Activated CD4-positive, alpha-beta memory T cell treated with anti-CD3 and anti-CD28 coated beads for 36 hours (primary cell): ENCODE measurements around the gene MYO5A. TPM values are rescaled to one million over a fixed set of nuclear protein-coding genes. Genes with fewer than 3 reads are reported as not detected.

Source experiments
- CTCF ChIA-PET: fragments of 350-600 bp; sonication (Branson Sonifier 250); formaldehyde crosslinking; loops from one replicate; lab custom pipeline; 2021; ENCODE audit warnings: antibody characterized with exemption, inconsistent platforms; lab: Charles Lee
- POLR2A ChIA-PET: fragments of 350-600 bp; sonication (Branson Sonifier 250); formaldehyde crosslinking; loops from one replicate; lab custom pipeline; 2021; ENCODE audit warnings: antibody characterized with exemption; lab: Charles Lee
- DNase-seq: peaks from one replicate; pipeline ENCODE4 v3.0.0-alpha.2; 2020
- H3K27ac Mint-ChIP-seq: one replicate; pipeline ENCODE4 v1.8.0; 2021; ENCODE audit warnings: mixed read lengths
- H3K27me3 Mint-ChIP-seq: one replicate; pipeline ENCODE4 v1.8.0; 2021; ENCODE audit warnings: mixed read lengths
- H3K36me3 Mint-ChIP-seq: one replicate; pipeline ENCODE4 v1.8.0; 2021; ENCODE audit warnings: mixed read lengths
- H3K4me1 Mint-ChIP-seq: one replicate; pipeline ENCODE4 v1.8.0; 2021; ENCODE audit warnings: low read depth, mixed read lengths
- H3K4me3 Mint-ChIP-seq: one replicate; pipeline ENCODE4 v1.8.0; 2021; ENCODE audit warnings: mild to moderate bottlenecking, mixed read lengths
- H3K9me3 Mint-ChIP-seq: one replicate; pipeline ENCODE4 v1.8.0; 2021; ENCODE audit warnings: mixed read lengths
- intact Hi-C: fragments of 100-400 bp; cut with micrococcal nuclease; formaldehyde crosslinking; loops from one replicate; pipeline ENCODE4 v1.15.1; 2023
- total RNA-seq, 2 experiments: library from RNA; stranded (reverse); gene quantifications; one replicate each; pipeline ENCODE4 v1.2.3, GENCODE V29; 2021

The MYO5A gene
- total RNA-seq, 2 experiments from 2014 or later = 32.4 to 37.8 TPM

DNA sequence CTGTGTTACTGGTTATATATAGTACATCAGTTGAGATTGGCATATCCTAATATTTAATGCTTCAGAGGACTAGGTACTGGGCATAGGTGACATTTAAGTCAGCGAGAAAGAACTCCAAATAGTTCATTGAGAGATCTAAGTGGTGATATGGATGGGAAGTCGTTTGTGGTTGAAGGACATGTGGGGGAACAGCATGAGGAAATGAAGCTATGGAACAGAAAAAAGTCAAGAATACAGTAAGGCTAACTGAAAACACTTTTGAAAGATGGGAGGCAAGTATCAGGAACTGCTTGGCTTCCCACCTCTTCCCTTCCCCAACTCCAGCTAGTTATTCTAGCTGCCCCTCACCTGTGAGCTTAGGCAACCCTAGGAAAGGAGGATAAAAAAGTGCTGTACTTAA, 3.7 kb upstream of the MYO5A start:
- H3K4me3 Mint-ChIP-seq = no peak overlapping the region
- H3K36me3 Mint-ChIP-seq = no peaks in the 10 kb centered on the region
- no peak overlapping the region for H3K27ac Mint-ChIP-seq
- H3K4me1 Mint-ChIP-seq = peaks cover 31% of the 10 kb centered on the region
- intact Hi-C loops = no loop called here
- ChIA-PET POLR2A (interaction anchor here (0.9 kb wide), 1 partner anchor 27 kb away, joined by 3 read pairs; no protein-coding TSS in a partner anchor), CTCF (interaction anchor here (0.8 kb wide), 1 partner anchor 203 kb away, joined by 3 read pairs; no protein-coding TSS in a partner anchor)
- no peaks in the 10 kb centered on the region for H3K9me3 Mint-ChIP-seq
- H3K27me3 Mint-ChIP-seq = peaks cover 2% of the 10 kb centered on the region
- DNase-seq = no peak

DNA sequence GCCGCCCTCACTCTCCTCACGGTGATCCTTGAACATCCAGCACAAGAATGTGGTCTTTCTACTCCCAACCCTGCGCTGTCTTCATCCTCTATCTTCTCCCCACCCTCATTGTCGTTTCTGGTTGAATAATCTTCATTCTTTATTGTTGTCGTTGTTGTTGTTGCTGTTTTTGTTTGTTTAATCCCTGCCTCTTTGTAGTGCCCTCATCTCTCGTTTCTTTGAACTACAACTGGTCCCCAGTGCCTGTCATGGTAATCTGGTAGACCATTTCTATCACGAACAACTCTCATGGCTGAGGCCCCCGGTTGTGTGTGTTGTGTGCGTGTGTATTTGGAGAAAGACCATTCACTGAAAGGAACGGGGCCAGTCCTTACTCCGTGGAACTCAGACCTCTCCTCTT, 1.3 kb upstream of the MYO5A start:
- peak overlapping the region; percentile 75 for H3K27ac Mint-ChIP-seq

GRCh38 chr15:52529341-52529924, 753 bp upstream of the MYO5A start:
- no peaks in the 10 kb centered on the region for H3K36me3 Mint-ChIP-seq
- peak overlapping the region; percentile 75 for H3K27ac Mint-ChIP-seq
- no peaks in the 10 kb centered on the region for H3K9me3 Mint-ChIP-seq
- H3K4me1 Mint-ChIP-seq = peaks cover 34% of the 10 kb centered on the region
- POLR2A ChIA-PET = interaction anchor here (0.8 kb wide), 1 partner anchor 29 kb away, joined by 3 read pairs; no protein-coding TSS in a partner anchor
- CTCF ChIA-PET = interaction anchor here (1.0 to 2.1 kb wide), 3 partner anchors 30 to 205 kb away, joined by 3 to 19 read pairs (median 6); no protein-coding TSS in a partner anchor
- intact Hi-C loops = loop anchor here (1.0 to 2.0 kb wide), 8 partner anchors 29 to 273 kb away; no protein-coding TSS in a partner anchor
- DNase-seq = peak; percentile 45
- peak overlapping the region; percentile 78 for H3K4me3 Mint-ChIP-seq
- peaks cover 2% of the 10 kb centered on the region for H3K27me3 Mint-ChIP-seq

More for the DNA sequence above, 1.3 kb upstream of the MYO5A start:
- peaks cover 36% of the 10 kb centered on the region for H3K4me1 Mint-ChIP-seq
- ChIA-PET POLR2A (interaction anchor here (0.8 kb wide), 1 partner anchor 28 kb away, joined by 3 read pairs; no protein-coding TSS in a partner anchor), CTCF (no interaction called here)
- DNase-seq = no peak
- peak overlapping the region; percentile 78 for H3K4me3 Mint-ChIP-seq
- intact Hi-C loops = loop anchor here (1.0 to 2.0 kb wide), 8 partner anchors 28 to 273 kb away; no protein-coding TSS in a partner anchor
- H3K36me3 Mint-ChIP-seq = no peaks in the 10 kb centered on the region
- H3K9me3 Mint-ChIP-seq = no peaks in the 10 kb centered on the region
- H3K27me3 Mint-ChIP-seq = peaks cover 2% of the 10 kb centered on the region

GRCh38 chr15:52527911-52528563, 643 bp downstream of the MYO5A start:
- intact Hi-C loops = loop anchor here (1.0 to 2.0 kb wide), 4 partner anchors 40 to 271 kb away; no protein-coding TSS in a partner anchor
- H3K4me1 Mint-ChIP-seq = peaks cover 38% of the 10 kb centered on the region
- peak overlapping the region; percentile 97 for H3K4me3 Mint-ChIP-seq
- CTCF ChIA-PET = interaction anchor here (0.8 to 2.1 kb wide), 12 partner anchors 17 to 206 kb away, joined by 3 to 19 read pairs (median 3); partner anchors contain the start of gene ARPP19
- H3K27me3 Mint-ChIP-seq = peaks cover 2% of the 10 kb centered on the region
- peak overlapping the region; percentile 90 for H3K27ac Mint-ChIP-seq
- no peaks in the 10 kb centered on the region for H3K9me3 Mint-ChIP-seq
- POLR2A ChIA-PET = interaction anchor here (1.0 to 1.6 kb wide), 7 partner anchors 31 to 160 kb away, joined by 3 to 11 read pairs (median 4); no protein-coding TSS in a partner anchor
- no peaks in the 10 kb centered on the region for H3K36me3 Mint-ChIP-seq
- DNase-seq = peak; percentile 72

- ChIA-PET CTCF (interaction anchor here (0.7 to 2.1 kb wide), 7 partner anchors 21 to 196 kb away, joined by 3 to 19 read pairs (median 4); no protein-coding TSS in a partner anchor), POLR2A (interaction anchor here (1.0 to 1.6 kb wide), 6 partner anchors 30 to 152 kb away, joined by 3 to 11 read pairs (median 4); no protein-coding TSS in a partner anchor)
- Mint-ChIP-seq H3K4me1 (peaks cover 39% of the 10 kb centered on the region), H3K27ac (peak overlapping the region; percentile 90), H3K36me3 (no peaks in the 10 kb centered on the region), H3K9me3 (no peaks in the 10 kb centered on the region), H3K27me3 (peaks cover 2% of the 10 kb centered on the region), H3K4me3 (peak overlapping the region; percentile 97)
- no peak for DNase-seq
- intact Hi-C loops = no loop called here
These were observed 1.3 kb downstream of the MYO5A start for GRCh38 chr15:52527196-52527910.

DNA sequence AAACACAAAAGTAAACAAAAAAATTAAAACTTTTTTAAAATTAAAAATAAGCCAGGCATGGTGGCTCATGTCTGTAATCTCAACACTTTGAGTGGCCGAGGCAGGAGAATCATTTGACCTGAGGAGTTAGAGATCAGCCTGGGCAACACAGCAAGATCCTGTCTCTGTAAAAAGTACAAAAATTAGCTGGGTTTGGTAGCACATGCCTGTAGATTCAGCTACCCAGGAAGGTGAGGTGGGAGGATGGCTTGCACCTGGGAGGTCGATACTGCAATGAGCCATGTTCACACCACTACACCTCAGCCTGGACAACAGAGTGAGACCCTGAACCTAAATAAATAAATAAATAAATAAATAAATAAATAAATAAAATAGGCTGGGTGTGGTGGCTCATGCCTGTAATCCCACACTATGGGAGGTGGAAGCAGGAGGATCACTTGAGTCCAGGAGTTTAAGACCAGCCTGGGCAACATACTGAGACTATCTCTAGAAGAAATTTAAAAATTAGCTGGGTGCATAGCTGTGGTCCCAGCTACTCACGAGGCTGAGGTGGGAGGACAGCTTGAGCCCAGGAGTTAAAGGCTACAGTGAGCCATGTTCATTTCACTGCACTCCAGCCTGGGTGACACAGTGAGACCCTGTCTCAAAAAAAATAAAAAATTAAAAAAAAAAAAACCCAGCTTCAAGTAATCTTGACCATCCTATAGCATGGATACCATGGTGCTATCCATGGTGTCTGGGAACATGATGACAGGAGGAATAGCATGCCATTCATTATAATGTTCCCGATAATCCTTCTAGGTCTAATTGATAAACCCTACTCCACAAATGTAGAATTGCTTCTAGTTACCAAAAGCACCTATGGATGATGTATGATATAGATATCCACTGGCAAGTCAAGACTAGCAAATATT, 4.2 kb downstream of the MYO5A start:
- Mint-ChIP-seq H3K27me3 (no peaks in the 10 kb centered on the region), H3K4me1 (peaks cover 41% of the 10 kb centered on the region), H3K4me3 (no peak overlapping the region), H3K9me3 (no peaks in the 10 kb centered on the region), H3K36me3 (no peaks in the 10 kb centered on the region), H3K27ac (no peak overlapping the region)
- no peak for DNase-seq
- intact Hi-C loops = no loop called here
- ChIA-PET POLR2A (interaction anchor here (0.6 kb wide), 1 partner anchor 193 kb away, joined by 3 read pairs; no protein-coding TSS in a partner anchor), CTCF (interaction anchor here (1.1 kb wide), 1 partner anchor 13 kb away, joined by 3 read pairs; no protein-coding TSS in a partner anchor)

- Mint-ChIP-seq H3K36me3 (no peaks in the 10 kb centered on the region), H3K4me1 (peaks cover 45% of the 10 kb centered on the region), H3K4me3 (no peak overlapping the region), H3K27me3 (no peaks in the 10 kb centered on the region), H3K9me3 (no peaks in the 10 kb centered on the region), H3K27ac (no peak overlapping the region)
- ChIA-PET CTCF (interaction anchor here (1.1 kb wide), 1 partner anchor 12 kb away, joined by 3 read pairs; no protein-coding TSS in a partner anchor), POLR2A (no interaction called here)
- intact Hi-C loops = no loop called here
- DNase-seq = no peak
These were observed 5.0 kb downstream of the MYO5A start for GRCh38 chr15:52523647-52524046.

DNA sequence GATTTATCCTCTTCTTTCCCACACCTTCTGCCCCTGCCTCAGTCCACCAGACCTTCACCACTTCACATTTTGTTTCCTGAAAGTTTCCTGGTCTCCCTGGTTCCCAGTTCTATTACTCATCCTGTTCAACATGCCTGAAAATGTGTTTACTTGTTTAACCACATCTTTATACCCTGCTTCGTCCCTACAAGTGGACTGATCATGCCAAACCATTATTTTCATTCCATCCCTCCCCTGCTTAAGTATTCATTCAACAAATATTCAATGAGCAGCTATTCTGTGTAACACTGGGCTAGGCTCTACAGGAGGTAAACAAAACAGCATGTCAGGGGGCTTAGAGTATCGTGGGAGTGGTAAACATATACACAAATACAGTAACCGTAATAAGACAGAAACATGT, 5.5 kb downstream of the MYO5A start:
- Mint-ChIP-seq H3K36me3 (no peaks in the 10 kb centered on the region), H3K4me1 (peaks cover 48% of the 10 kb centered on the region), H3K9me3 (no peaks in the 10 kb centered on the region), H3K4me3 (no peak overlapping the region), H3K27me3 (no peaks in the 10 kb centered on the region), H3K27ac (no peak overlapping the region)
- intact Hi-C loops = no loop called here
- DNase-seq = no peak
- ChIA-PET POLR2A (no interaction called here), CTCF (interaction anchor here (1.1 kb wide), 1 partner anchor 12 kb away, joined by 3 read pairs; no protein-coding TSS in a partner anchor)

DNA sequence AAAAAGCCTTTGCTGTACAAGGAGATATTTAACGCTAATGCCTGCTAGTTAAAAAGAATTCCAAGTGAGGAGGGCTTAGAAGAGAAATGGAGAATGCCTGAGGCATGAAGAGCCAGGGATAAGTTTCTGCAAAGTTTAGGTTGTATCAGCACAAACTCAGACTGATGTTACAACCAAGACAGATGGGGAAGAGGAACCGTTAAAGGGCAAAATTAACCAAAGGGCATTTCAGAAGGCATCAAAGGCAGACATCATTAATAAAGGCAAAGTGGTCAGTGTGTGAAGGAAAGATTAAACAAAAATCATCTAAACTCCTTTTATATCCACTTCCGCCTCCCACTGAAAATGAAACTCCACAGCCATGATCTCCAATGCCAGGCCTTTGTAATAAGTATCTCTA, 7.0 kb downstream of the MYO5A start:
- H3K4me1 Mint-ChIP-seq = peaks cover 34% of the 10 kb centered on the region
- intact Hi-C loops = no loop called here
- POLR2A ChIA-PET = no interaction called here
- H3K27ac Mint-ChIP-seq = no peak overlapping the region
- H3K36me3 Mint-ChIP-seq = no peaks in the 10 kb centered on the region
- DNase-seq = no peak
- H3K27me3 Mint-ChIP-seq = no peaks in the 10 kb centered on the region
- H3K9me3 Mint-ChIP-seq = no peaks in the 10 kb centered on the region
- CTCF ChIA-PET = no interaction called here
- H3K4me3 Mint-ChIP-seq = no peak overlapping the region

- ChIA-PET CTCF (no interaction called here), POLR2A (no interaction called here)
- peaks cover 27% of the 10 kb centered on the region for H3K4me1 Mint-ChIP-seq
- H3K9me3 Mint-ChIP-seq = no peaks in the 10 kb centered on the region
- H3K27ac Mint-ChIP-seq = no peak overlapping the region
- H3K36me3 Mint-ChIP-seq = no peaks in the 10 kb centered on the region
- H3K4me3 Mint-ChIP-seq = no peak overlapping the region
- intact Hi-C loops = no loop called here
- no peak for DNase-seq
- no peaks in the 10 kb centered on the region for H3K27me3 Mint-ChIP-seq
These were observed 8.3 kb downstream of the MYO5A start for GRCh38 chr15:52520421-52520820.
